SK-N-MC (cell line): ENCODE measurements around the gene ST6GALNAC3.

Experiments
- DNase-seq: peaks from one replicate; pipeline ENCODE4 v3.0.0-alpha.2; 2011; ENCODE audit warnings: low read depth, low spot score
- H3K27ac ChIP-seq: fragments of 200-600 bp; sonication (generic); 2 replicates; pipeline ENCODE4 v1.5.1; 2016; ENCODE audit warnings: mixed run types
- H3K36me3 ChIP-seq: fragments of 200-600 bp; sonication (generic); 2 replicates; pipeline ENCODE4 v1.6.1; 2017; ENCODE audit warnings: antibody characterized with exemption, low read length, mixed read lengths; ENCODE audit not compliant: insufficient read depth
- H3K4me3 ChIP-seq: fragments of 200-600 bp; sonication (generic); 2 replicates; pipeline ENCODE4 v1.5.1; 2016
- H3K9ac ChIP-seq: fragments of 200-600 bp; sonication (generic); 2 replicates; pipeline ENCODE4 v1.8.0; 2017; ENCODE audit warnings: mixed run types, mixed read lengths; ENCODE audit not compliant: insufficient read length
- H3K9me3 ChIP-seq: fragments of 200-600 bp; sonication (generic); 2 replicates; pipeline ENCODE4 v1.6.1; 2017; ENCODE audit warnings: low read depth, mild to moderate bottlenecking, antibody characterized with exemption, low read length, moderate library complexity, mixed read lengths
- EZH2 ChIP-seq: fragments of 200-600 bp; sonication (generic); IDR thresholded peaks from one replicate; pipeline ENCODE4 v1.6.1; 2017; ENCODE audit warnings: antibody characterized with exemption
- FOXP2 ChIP-seq: optimal IDR thresholded peaks from 2 replicates; pipeline ENCODE3; 2011; ENCODE audit warnings: mild to moderate bottlenecking, moderate library complexity; ENCODE audit not compliant: insufficient read depth; ENCODE audit errors: extremely low read length, control extremely low read depth
- POLR2AphosphoS5 ChIP-seq: IDR thresholded peaks from 2 replicates; pipeline ENCODE4 v1.6.1; 2012; ENCODE audit warnings: mild to moderate bottlenecking, low read depth, low read length, borderline replicate concordance

Gene ST6GALNAC3

GRCh38 chr1:76677416-76678405, 603.2 kb downstream of the ST6GALNAC3 start:
- H3K4me3 ChIP-seq = no peak overlapping the region
- H3K27ac ChIP-seq = no peak overlapping the region
- no peak for DNase-seq
- TF ChIP-seq EZH2 (no peak), POLR2AphosphoS5 (no peak), FOXP2 (no peak)
- H3K36me3 ChIP-seq = no peaks in the 10 kb centered on the region
- H3K9me3 ChIP-seq = no peaks in the 10 kb centered on the region
- no peak overlapping the region for H3K9ac ChIP-seq

DNA sequence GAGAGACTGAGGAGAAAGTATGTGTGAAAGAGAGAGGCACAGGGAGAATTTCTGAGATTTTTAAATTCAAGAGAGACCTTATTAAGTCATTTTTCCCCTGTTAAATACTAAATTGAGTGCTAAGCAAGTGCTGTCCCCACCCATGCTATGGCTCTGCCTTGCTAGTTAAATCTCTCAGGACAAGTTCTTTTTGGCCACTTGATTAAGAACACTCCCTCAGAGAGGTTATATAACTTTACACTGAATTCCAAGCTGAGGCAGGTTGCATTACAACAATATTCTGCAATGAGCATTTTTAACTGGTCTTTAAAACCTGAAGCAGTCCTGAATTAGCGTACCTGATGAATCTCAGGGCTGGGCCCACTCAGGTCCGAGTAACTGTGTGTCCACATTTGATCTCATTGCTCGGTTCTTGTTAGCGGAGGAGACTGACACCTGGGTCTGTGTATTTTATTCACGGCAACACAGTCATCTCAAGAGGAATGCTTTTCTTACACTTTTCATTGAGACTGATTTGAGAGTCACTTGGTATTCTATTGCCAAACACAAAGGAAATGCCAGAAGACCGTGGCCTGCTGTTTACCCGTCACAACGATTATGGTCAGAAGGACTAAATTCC, 605.1 kb downstream of the ST6GALNAC3 start:
- Histone ChIP-seq H3K9ac (no peak overlapping the region), H3K36me3 (no peaks in the 10 kb centered on the region), H3K27ac (no peak overlapping the region), H3K9me3 (no peaks in the 10 kb centered on the region), H3K4me3 (no peak overlapping the region)
- DNase-seq = no peak
- TF ChIP-seq EZH2 (no peak), POLR2AphosphoS5 (no peak), FOXP2 (no peak)

DNA sequence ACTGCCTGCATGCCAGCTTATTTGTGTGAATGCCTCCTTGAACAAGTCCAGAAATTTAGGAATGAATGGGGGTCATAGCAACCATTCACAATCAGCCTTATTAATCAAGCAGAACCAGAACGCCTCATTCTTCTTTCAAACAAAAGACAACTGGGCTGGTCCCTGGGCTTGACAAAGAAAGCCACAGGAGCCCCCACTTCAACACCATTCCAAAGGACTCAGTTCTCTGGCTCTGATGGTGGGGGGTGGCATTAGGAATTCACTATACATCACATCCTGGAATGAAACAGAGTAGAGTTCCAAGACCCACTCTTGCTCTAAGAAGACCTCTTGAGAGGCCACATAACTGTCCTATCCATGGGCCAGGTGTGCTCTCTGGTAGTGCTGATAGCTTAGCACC, 606.1 kb downstream of the ST6GALNAC3 start:
- Histone ChIP-seq H3K36me3 (no peaks in the 10 kb centered on the region), H3K4me3 (no peak overlapping the region), H3K9ac (no peak overlapping the region), H3K27ac (no peak overlapping the region), H3K9me3 (no peaks in the 10 kb centered on the region)
- TF ChIP-seq FOXP2 (no peak), POLR2AphosphoS5 (no peak), EZH2 (no peak)
- DNase-seq = no peak

DNA sequence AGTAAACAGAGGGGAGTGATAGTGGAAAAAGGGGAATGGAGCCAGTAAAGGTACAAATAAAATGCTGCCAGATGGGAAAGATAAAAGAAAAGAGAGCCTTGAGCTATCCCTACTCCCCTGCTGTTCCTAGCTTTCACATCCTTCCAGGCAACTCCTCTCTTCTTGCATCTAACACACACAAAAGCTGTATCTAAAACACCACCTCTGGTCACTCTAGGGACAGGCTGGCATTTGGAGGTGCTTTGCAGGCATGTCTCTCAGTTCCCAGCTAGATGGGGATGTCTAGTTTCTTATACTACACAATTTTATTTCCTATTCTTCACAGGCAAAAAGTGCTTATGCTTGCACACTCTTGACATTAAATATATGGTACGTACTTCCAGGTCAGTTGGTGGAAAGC, 607.6 kb downstream of the ST6GALNAC3 start:
- Histone ChIP-seq H3K9me3 (no peaks in the 10 kb centered on the region), H3K4me3 (no peak overlapping the region), H3K36me3 (no peaks in the 10 kb centered on the region), H3K27ac (no peak overlapping the region), H3K9ac (no peak overlapping the region)
- DNase-seq = no peak
- no peak for TF ChIP-seq FOXP2
- no peak for TF ChIP-seq EZH2
- TF ChIP-seq POLR2AphosphoS5 = no peak
